NB4 (cell line): ENCODE measurements around the gene DNAJC1.

ENCODE experiments used
- CTCF ChIP-seq: IDR thresholded peaks from one replicate; pipeline ENCODE4 v1.5.1; 2012; ENCODE audit warnings: low read depth, low read length
- MAX ChIP-seq: IDR thresholded peaks from 2 replicates; pipeline ENCODE4 v1.6.1; 2011; ENCODE audit warnings: low read depth, low read length
- POLR2A ChIP-seq: IDR thresholded peaks from 2 replicates; pipeline ENCODE4 v1.6.1; 2011; ENCODE audit warnings: mild to moderate bottlenecking; ENCODE audit not compliant: insufficient read length; ENCODE audit errors: extremely low read depth

GRCh38 chr10:21899736-21900135 is 103.8 kb downstream of the DNAJC1 start:
- TF ChIP-seq CTCF (no peak), MAX (no peak), POLR2A (no peak)
